HCT116 (cell line): ENCODE results near the gene BOC. TPM values are rescaled to one million over a fixed set of nuclear protein-coding genes. Genes with fewer than 3 reads are reported as not detected.

Source experiments
- ATAC-seq: fragments of 200-7000 bp; cut with Tn5 transposase; 2 replicates; pipeline ENCODE4 v1.9.1; 2020; ENCODE audit warnings: mild to moderate bottlenecking, moderate library complexity
- BruUV-seq: library from RNA; stranded (reverse); fragments of 400-500 nt; replicated peaks from 2 replicates; lab custom pipeline; 2021; lab: Mats Ljungman, UMichigan
- CTCF ChIA-PET: fragments of 300-600 bp; sonication (Branson Sonifier 250); formaldehyde crosslinking; loops from one replicate; lab custom pipeline; 2021; ENCODE audit warnings: antibody characterized with exemption; lab: Charles Lee
- POLR2A ChIA-PET: fragments of 300-600, 350-600 bp; sonication (Branson Sonifier 250); formaldehyde crosslinking; loops from one replicate; lab custom pipeline; 2021; ENCODE audit warnings: antibody characterized with exemption; lab: Charles Lee
- RAD21 ChIA-PET, 2 experiments: fragments of 300-600 bp; sonication (Branson Sonifier 250); formaldehyde crosslinking; loops; one replicate each; lab custom pipeline; 2023; ENCODE audit warnings: low total read pairs in 2 of 2; ENCODE audit not compliant: uncharacterized antibody in 2 of 2, unreplicated experiment in 2 of 2, low non-redundant PET in 1 of 2; lab: Charles Lee
- DNase-seq: peaks from one replicate; pipeline ENCODE4 v3.0.0-alpha.2; 2010; ENCODE audit warnings: low read depth, low spot score
- H2AFZ ChIP-seq: fragments of 200-600 bp; shearing (Covaris generic), sonication (generic); 2 replicates; pipeline ENCODE4 v1.6.1; 2017; ENCODE audit warnings: low read depth, mixed run types, mixed read lengths, antibody characterized with exemption, low read length; ENCODE audit not compliant: poor library complexity, severe bottlenecking
- H3K27ac ChIP-seq: 2 replicates; pipeline ENCODE4 v1.5.1; 2012; ENCODE audit warnings: low read depth, low read length
- H3K27me3 ChIP-seq: fragments of 200-600 bp; sonication (generic); 2 replicates; pipeline ENCODE4 v1.6.1; 2016; ENCODE audit warnings: mixed run types, low read length, mixed read lengths; ENCODE audit not compliant: insufficient read depth
- H3K36me3 ChIP-seq, 2 experiments: fragments of 200-500 bp in 1 of 2; fragments of 200-600 bp in 1 of 2; sonication (Bioruptor generic) in 1 of 2; sonication (generic) in 1 of 2; 2 replicates each; pipeline versions ENCODE4 v1.5.1 to v1.6.1; 2014 to 2016; ENCODE audit warnings: low read length in 2 of 2, inconsistent platforms in 1 of 2, mixed read lengths in 1 of 2, mixed run types in 1 of 2; ENCODE audit not compliant: insufficient read depth in 2 of 2, control insufficient read depth in 1 of 2
- H3K4me1 ChIP-seq, 2 experiments: fragments of 200-600 bp in 1 of 2; sonication (generic) in 1 of 2; 2 replicates each; pipeline versions ENCODE4 v1.5.1 to v1.6.1; 2012 to 2017; ENCODE audit warnings: low read length in 2 of 2, inconsistent platforms in 1 of 2, mild to moderate bottlenecking in 1 of 2, mixed read lengths in 1 of 2, mixed run types in 1 of 2, moderate library complexity in 1 of 2; ENCODE audit not compliant: insufficient read depth in 2 of 2, control insufficient read depth in 1 of 2
- H3K4me2 ChIP-seq: fragments of 200-600 bp; sonication (generic); 2 replicates; pipeline ENCODE4 v1.6.1; 2017; ENCODE audit warnings: mixed run types, low read length, mixed read lengths
- H3K4me3 ChIP-seq, 2 experiments: fragments of 200-600 bp in 1 of 2; sonication (generic) in 1 of 2; replicated peaks in 1 of 2; 2 replicates each; pipeline ENCODE4 v1.5.1; 2011 to 2016; ENCODE audit warnings: low read length in 2 of 2, control low read depth in 1 of 2, low read depth in 1 of 2, mild to moderate bottlenecking in 1 of 2, mixed read lengths in 1 of 2, mixed run types in 1 of 2
- H3K79me2 ChIP-seq: fragments of 200-600 bp; sonication (generic); 2 replicates; pipeline ENCODE4 v1.6.1; 2017; ENCODE audit warnings: mild to moderate bottlenecking, mixed run types, low read length, moderate library complexity, mixed read lengths; ENCODE audit not compliant: insufficient read depth
- H3K9ac ChIP-seq: fragments of 200-600 bp; sonication (generic); 2 replicates; pipeline ENCODE4 v1.6.1; 2016; ENCODE audit warnings: low read length, mixed read lengths
- H3K9me2 ChIP-seq: fragments of 200-600 bp; sonication (generic), shearing (Covaris generic); 2 replicates; pipeline ENCODE4 v1.6.1; 2017; ENCODE audit warnings: mixed run types, mild to moderate bottlenecking, moderate library complexity; ENCODE audit not compliant: insufficient read depth
- H3K9me3 ChIP-seq, 2 experiments: fragments of 200-500 bp in 1 of 2; fragments of 200-600 bp in 1 of 2; sonication (Bioruptor generic) in 1 of 2; sonication (generic) in 1 of 2; 2 replicates each; pipeline ENCODE4 v1.6.1; 2014 to 2017; ENCODE audit warnings: low read length in 2 of 2, mixed read lengths in 2 of 2, inconsistent platforms in 1 of 2, low read depth in 1 of 2, mild to moderate bottlenecking in 1 of 2, mixed run types in 1 of 2, moderate library complexity in 1 of 2; ENCODE audit not compliant: control insufficient read depth in 1 of 2, insufficient read depth in 1 of 2
- H4K20me1 ChIP-seq: fragments of 200-600 bp; sonication (generic), shearing (Covaris generic); 2 replicates; pipeline ENCODE4 v1.6.1; 2017; ENCODE audit warnings: mixed run types, mild to moderate bottlenecking, moderate library complexity; ENCODE audit not compliant: insufficient read depth
- ATF3 ChIP-seq: IDR thresholded peaks from 2 replicates; pipeline ENCODE4 v1.6.1; 2012
- CBX3 ChIP-seq: IDR thresholded peaks from 2 replicates; pipeline ENCODE4 v1.6.1; 2012; ENCODE audit warnings: low read depth
- CTCF ChIP-seq, 3 experiments: fragments of 200-600 bp in 1 of 3; sonication (generic) in 1 of 3; IDR thresholded peaks in 2 of 3; conservative IDR thresholded peaks in 1 of 3; 2 replicates each; pipeline ENCODE4 v1.5.1; 2012 to 2017; ENCODE audit warnings: low read depth in 2 of 3, low read length in 2 of 3, antibody characterized with exemption in 1 of 3, borderline replicate concordance in 1 of 3, control low read depth in 1 of 3, mild to moderate bottlenecking in 1 of 3, mixed read lengths in 1 of 3, mixed run types in 1 of 3, moderate library complexity in 1 of 3; ENCODE audit not compliant: insufficient read depth in 1 of 3
- EGR1 ChIP-seq: IDR thresholded peaks from 2 replicates; pipeline ENCODE4 v1.6.1; 2012; ENCODE audit warnings: low read depth
- EZH2phosphoT487 ChIP-seq: fragments of 200-600 bp; IDR thresholded peaks from 2 replicates; pipeline ENCODE4 v1.6.1; 2018; ENCODE audit warnings: antibody characterized with exemption, borderline replicate concordance
- FOSL1 ChIP-seq: IDR thresholded peaks from 2 replicates; pipeline ENCODE4 v1.6.1; 2012; ENCODE audit warnings: low read depth
- MAX ChIP-seq: IDR thresholded peaks from 2 replicates; pipeline ENCODE4 v1.6.1; 2012
- RAD21 ChIP-seq: IDR thresholded peaks from 2 replicates; pipeline ENCODE4 v1.6.1; 2012; ENCODE audit warnings: low read depth, mild to moderate bottlenecking
- SP1 ChIP-seq: IDR thresholded peaks from 2 replicates; pipeline ENCODE4 v1.6.1; 2012; ENCODE audit warnings: low read depth
- SRF ChIP-seq: IDR thresholded peaks from 2 replicates; pipeline ENCODE4 v1.6.1; 2012; ENCODE audit warnings: low read depth
- TCF7L2 ChIP-seq: IDR thresholded peaks from 2 replicates; pipeline ENCODE4 v1.7.0; 2011; ENCODE audit warnings: borderline replicate concordance, inconsistent platforms; ENCODE audit not compliant: insufficient read depth, insufficient read length; ENCODE audit errors: extremely low read depth
- ZNF274 ChIP-seq: fragments of 200-500 bp; sonication (Bioruptor generic); IDR thresholded peaks from 2 replicates; pipeline ENCODE4 v1.6.1; 2014; ENCODE audit warnings: mild to moderate bottlenecking, low read depth, low read length, inconsistent platforms
- intact Hi-C: fragments of 100-400 bp; cut with micrococcal nuclease; formaldehyde crosslinking; loops from 2 replicates; pipeline ENCODE4 v1.10.0; 2022
- total RNA-seq: library from RNA; stranded (reverse); gene quantifications from one replicate; pipeline ENCODE4 v1.2.1, GENCODE V29; 2021; ENCODE audit not compliant: unreplicated experiment

The BOC gene
- total RNA-seq, 1 experiment from 2014 or later, result 3.3 TPM

- BruUV-seq, result no TSS peak
- Histone ChIP-seq H4K20me1 (no peaks in the 10 kb centered on the region), H3K4me3 (no peak overlapping the region), H3K9me3 (no peaks in the 10 kb centered on the region), H3K36me3 (no peaks in the 10 kb centered on the region), H3K4me1 (no peaks in the 10 kb centered on the region), H3K9ac (no peak overlapping the region), H2AFZ (no peak overlapping the region), H3K9me2 (no peaks in the 10 kb centered on the region), H3K4me2 (no peak overlapping the region), H3K79me2 (no peaks in the 10 kb centered on the region), H3K27ac (no peak overlapping the region), H3K27me3 (no peaks in the 10 kb centered on the region)
- RAD21 ChIA-PET, result no interaction called here
- POLR2A ChIA-PET, result no interaction called here
- CTCF ChIA-PET, result no interaction called here
- ATAC-seq, result peak; percentile 72
- intact Hi-C loops, result no loop called here
- TF ChIP-seq MAX, result no peak
- TF ChIP-seq CTCF (IDR thresholded peaks at IDR 0.05 in 2 of 3, conservative IDR thresholded peaks at IDR 0.05 in 1 of 3; ENCODE audit: borderline replicate concordance in 1 of 3, insufficient read depth in 1 of 3, low read depth in 2 of 3, low read length in 2 of 3), result 0 out of 6 replicates have a peak, but pooled peaks of 1 of the 3 experiments have one; percentile 15
- TF ChIP-seq, all 23 proteins: peak for 1
- no peak for DNase-seq
These were observed 40.5 kb downstream of the BOC start for GRCh38 chr3:113251817-113252216.

GRCh38 chr3:113252553-113252952 is 41.2 kb downstream of the BOC start:
- DNase-seq, result no peak
- no TSS peak for BruUV-seq

More at GRCh38 chr3:113252553-113252952, 41.2 kb downstream of the BOC start:
- no peaks in the 10 kb centered on the region for H3K79me2 ChIP-seq
- no peak overlapping the region for H3K9ac ChIP-seq
- TF ChIP-seq SP1 (no peak), EZH2phosphoT487 (no peak), ZNF274 (no peak), ATF3 (no peak), MAX (no peak), SRF (no peak), EGR1 (no peak), RAD21 (no peak), CBX3 (no peak), TCF7L2 (no peak), CTCF (IDR thresholded peaks at IDR 0.05 in 2 of 3, conservative IDR thresholded peaks at IDR 0.05 in 1 of 3; ENCODE audit: borderline replicate concordance in 1 of 3, insufficient read depth in 1 of 3, low read depth in 2 of 3, low read length in 2 of 3) (no peak), FOSL1 (no peak)
- RAD21 ChIA-PET, result no interaction called here
- intact Hi-C loops, result no loop called here
- no peaks in the 10 kb centered on the region for H3K27me3 ChIP-seq
- H4K20me1 ChIP-seq, result no peaks in the 10 kb centered on the region
- H3K4me1 ChIP-seq, result no peaks in the 10 kb centered on the region
- no peaks in the 10 kb centered on the region for H3K36me3 ChIP-seq
- CTCF ChIA-PET, result no interaction called here
- H3K27ac ChIP-seq, result no peak overlapping the region
- POLR2A ChIA-PET, result no interaction called here
- no peaks in the 10 kb centered on the region for H3K9me3 ChIP-seq
- ATAC-seq, result no peak
- H3K4me3 ChIP-seq, result no peak overlapping the region
- H3K9me2 ChIP-seq, result no peaks in the 10 kb centered on the region
- no peak overlapping the region for H3K4me2 ChIP-seq
- H2AFZ ChIP-seq, result no peak overlapping the region
